ENCODE data around the gene PLXNB2.

DNA sequence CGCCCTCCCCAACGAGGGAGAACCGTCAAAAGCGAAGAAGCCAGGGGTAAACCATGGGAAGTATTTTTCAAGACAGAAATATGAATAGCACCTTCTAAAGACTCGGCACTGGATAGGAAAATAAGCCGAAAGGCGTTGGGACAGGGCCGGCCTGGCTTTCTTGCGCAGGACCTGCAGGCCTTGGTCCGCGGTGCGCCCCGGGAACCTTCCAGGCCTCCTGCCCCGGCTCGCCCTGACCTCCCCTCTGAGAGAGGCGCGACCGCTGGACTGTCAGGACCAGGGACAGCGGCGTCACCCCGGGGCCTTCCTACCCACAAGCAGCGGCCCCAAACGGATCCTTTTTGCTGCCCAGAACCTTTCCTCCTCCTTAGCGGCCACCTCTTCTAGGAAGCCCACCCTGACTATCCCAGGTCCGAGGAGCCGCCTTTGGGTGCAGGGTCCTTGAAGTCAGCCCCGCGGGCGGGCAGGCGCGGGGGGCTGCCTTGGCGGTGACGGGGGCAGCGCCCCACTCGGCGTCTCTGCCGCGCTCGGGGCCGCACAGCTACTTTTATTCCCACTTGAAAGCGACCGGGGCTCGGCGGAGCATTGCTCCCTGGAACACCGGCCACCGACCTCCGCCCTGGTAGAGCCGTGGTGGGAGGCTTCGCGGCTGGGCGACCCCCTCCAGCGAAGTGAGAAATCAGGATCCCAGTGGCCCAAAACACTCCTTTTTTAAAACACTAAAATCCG is 36.6 kb downstream of the PLXNB2 start:
- TF ChIP-seq, protein P1, sequence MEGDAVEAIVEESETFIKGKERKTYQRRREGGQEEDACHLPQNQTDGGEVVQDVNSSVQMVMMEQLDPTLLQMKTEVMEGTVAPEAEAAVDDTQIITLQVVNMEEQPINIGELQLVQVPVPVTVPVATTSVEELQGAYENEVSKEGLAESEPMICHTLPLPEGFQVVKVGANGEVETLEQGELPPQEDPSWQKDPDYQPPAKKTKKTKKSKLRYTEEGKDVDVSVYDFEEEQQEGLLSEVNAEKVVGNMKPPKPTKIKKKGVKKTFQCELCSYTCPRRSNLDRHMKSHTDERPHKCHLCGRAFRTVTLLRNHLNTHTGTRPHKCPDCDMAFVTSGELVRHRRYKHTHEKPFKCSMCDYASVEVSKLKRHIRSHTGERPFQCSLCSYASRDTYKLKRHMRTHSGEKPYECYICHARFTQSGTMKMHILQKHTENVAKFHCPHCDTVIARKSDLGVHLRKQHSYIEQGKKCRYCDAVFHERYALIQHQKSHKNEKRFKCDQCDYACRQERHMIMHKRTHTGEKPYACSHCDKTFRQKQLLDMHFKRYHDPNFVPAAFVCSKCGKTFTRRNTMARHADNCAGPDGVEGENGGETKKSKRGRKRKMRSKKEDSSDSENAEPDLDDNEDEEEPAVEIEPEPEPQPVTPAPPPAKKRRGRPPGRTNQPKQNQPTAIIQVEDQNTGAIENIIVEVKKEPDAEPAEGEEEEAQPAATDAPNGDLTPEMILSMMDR (conservative IDR thresholded peaks at IDR 0.05 in 1 of 2, IDR thresholded peaks at IDR 0.05 in 1 of 2; ENCODE audit: low read depth in 1 of 2, low read length in 2 of 2) = peak in 1 of 2 donors; percentile 4
- no peak for TF ChIP-seq EZH2 (IDR thresholded peaks at IDR 0.05; ENCODE audit: low read length, missing control alignments)
